NCI-H69 (cell line): ENCODE measurements around the gene PTX3.
A peak's percentile ranks its signal among the peaks of the same experiment; 100 is the strongest.

Experiments used
- DNase-seq: peaks from one replicate; lab custom pipeline; 2025; lab: John Stamatoyannopoulos, UW

The PTX3 gene

GRCh38 chr3:157475921-157476414, 39.3 kb downstream of the PTX3 start:
- peak; percentile 2 for DNase-seq

GRCh38 chr3:157477441-157477840, 40.8 kb downstream of the PTX3 start:
- no peak for DNase-seq

- DNase-seq: no peak
These were observed 43.0 kb downstream of the PTX3 start for GRCh38 chr3:157479464-157480243.

- DNase-seq: no peak
These were observed 50.7 kb downstream of the PTX3 start for GRCh38 chr3:157487339-157487738.

- no peak for DNase-seq
These were observed 51.5 kb downstream of the PTX3 start for GRCh38 chr3:157488144-157488543.

- DNase-seq: no peak
These were observed 54.5 kb downstream of the PTX3 start for GRCh38 chr3:157491136-157491535.
